ENCODE results near the gene INIP. TPM values are rescaled to one million over a fixed set of nuclear protein-coding genes. Genes with fewer than 3 reads are reported as not detected.

INIP gene
- 17.4 and 18.3 TPM in 2 replicates for total RNA-seq

DNA sequence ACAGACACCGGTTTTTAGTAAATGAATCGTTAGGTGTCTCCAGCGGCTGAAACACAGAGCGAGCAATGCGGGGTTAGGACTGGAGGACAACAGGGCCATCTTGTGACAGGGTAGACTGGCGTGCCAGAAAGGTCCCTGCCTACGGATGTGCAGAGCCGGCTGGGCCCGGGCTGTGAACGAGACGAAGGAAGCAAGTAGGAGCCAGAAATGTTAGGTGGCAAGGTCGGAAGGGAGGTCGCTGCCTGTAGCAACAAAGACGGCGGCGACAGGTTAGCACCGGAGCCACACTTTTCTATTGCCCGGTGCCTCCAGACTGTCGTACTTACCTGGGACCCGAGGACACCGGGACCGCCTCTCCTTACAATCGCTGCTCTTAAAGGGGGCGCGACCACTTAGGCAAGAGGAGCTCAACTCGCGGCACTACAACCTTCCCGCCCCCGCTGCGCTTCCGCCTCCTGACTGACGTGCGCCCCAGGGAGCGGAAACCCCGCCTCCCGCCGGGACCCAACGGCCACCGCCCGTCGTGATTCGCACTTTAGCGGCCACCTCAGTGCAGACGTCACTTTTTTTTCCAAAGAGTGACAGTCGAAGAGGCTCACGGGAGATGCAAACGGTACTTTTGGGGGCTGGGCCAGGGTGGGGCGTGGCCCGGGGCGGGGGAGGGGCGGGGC lies at the start of gene INIP:
Gene INIP (minus strand): TSS at position 457 of the 671 bp plus-strand sequence. CDS start 1,632 bp downstream, outside the sequence.

GRCh38 chr9:112750016-112750763 lies 32.3 kb upstream of the INIP start, which contains the start of gene SNX30:
Gene SNX30, plus strand, starts transcription at chr9:112750760. Its CDS starts 242 bp downstream, at chr9:112751002.

Other genes with a start within 250 kb of the INIP start
- 0.07 and 0.25 TPM in 2 replicates for gene KIAA1958, start 231.3 kb downstream of the INIP start, total RNA-seq
- 3.4 and 4.1 TPM in 2 replicates for gene SNX30, start 32.6 kb upstream of the INIP start, total RNA-seq
- gene SLC46A2, start 172.8 kb upstream of the INIP start, total RNA-seq, result not detected in 2 replicates